Suprapubic skin (tissue), 4 donors: Measurements from ENCODE around the gene TPPP2. TPM values are rescaled to one million over a fixed set of nuclear protein-coding genes. Genes with fewer than 3 reads are reported as not detected.
"Not testable (repeated sequence)": the region's sequence is repeated elsewhere in the genome, so short reads cannot be mapped to it uniquely, and the experiment has no call there.

ENCODE experiments used
- DNase-seq, 2 donors: peaks; one replicate each; pipeline ENCODE4 v3.0.0-alpha.2; 2019; ENCODE audit warnings: low spot score in 2 of 2
- H3K27ac ChIP-seq: fragments of 200-600 bp; sonication (generic); one replicate; pipeline ENCODE4 v1.5.1; 2019
- H3K27me3 ChIP-seq: fragments of 200-600 bp; sonication (generic); one replicate; pipeline ENCODE4 v1.5.1; 2019
- H3K36me3 ChIP-seq: fragments of 200-600 bp; sonication (generic); one replicate; pipeline ENCODE4 v1.5.1; 2019
- H3K4me1 ChIP-seq: fragments of 200-600 bp; sonication (generic); one replicate; pipeline ENCODE4 v1.5.1; 2019
- H3K4me3 ChIP-seq: fragments of 200-600 bp; sonication (generic); one replicate; pipeline ENCODE4 v1.5.1; 2019; ENCODE audit warnings: mild to moderate bottlenecking
- H3K9me3 ChIP-seq: fragments of 200-600 bp; sonication (generic); one replicate; pipeline ENCODE4 v1.5.1; 2019
- EP300 ChIP-seq: sonication (generic); formaldehyde crosslinking; IDR thresholded peaks from one replicate; pipeline ENCODE4 v1.6.1; 2017; ENCODE audit warnings: antibody characterized with exemption
- POLR2A ChIP-seq, 2 donors: fragments of 450-650 bp; IDR thresholded peaks; one replicate each; pipeline ENCODE4 v1.6.1; 2017; ENCODE audit warnings: antibody characterized with exemption in 2 of 2, mild to moderate bottlenecking in 2 of 2, moderate library complexity in 2 of 2
- POLR2AphosphoS5 ChIP-seq, 3 donors: sonication (generic); formaldehyde crosslinking; IDR thresholded peaks; one replicate each; pipeline ENCODE4 v1.6.1; 2017; ENCODE audit warnings: antibody characterized with exemption in 3 of 3
- WGBS: methylation state at CpG from one replicate; pipeline ENCODE4 v1.1.5; 2018; 5-methylcytosine and 5-hydroxymethylcytosine counted together
- total RNA-seq, 4 donors: library from RNA; depleted of rRNA; stranded (reverse); fragments of >200 nt; gene quantifications; one replicate each; pipeline ENCODE4 v1.1.0, GENCODE V29; 2016
- TF ChIP-seq, protein P1 (sequence below), 2 donors: fragments of 200-600 bp in 1 of 2; fragments of 450-650 bp in 1 of 2; sonication (generic) in 1 of 2; IDR thresholded peaks; one replicate each; pipeline ENCODE4 v1.5.1; 2016 to 2019; ENCODE audit warnings: antibody characterized with exemption in 2 of 2, mild to moderate bottlenecking in 1 of 2, moderate library complexity in 1 of 2

The TPPP2 gene
- total RNA-seq, 4 donors from 2014 or later, result not detected

DNA sequence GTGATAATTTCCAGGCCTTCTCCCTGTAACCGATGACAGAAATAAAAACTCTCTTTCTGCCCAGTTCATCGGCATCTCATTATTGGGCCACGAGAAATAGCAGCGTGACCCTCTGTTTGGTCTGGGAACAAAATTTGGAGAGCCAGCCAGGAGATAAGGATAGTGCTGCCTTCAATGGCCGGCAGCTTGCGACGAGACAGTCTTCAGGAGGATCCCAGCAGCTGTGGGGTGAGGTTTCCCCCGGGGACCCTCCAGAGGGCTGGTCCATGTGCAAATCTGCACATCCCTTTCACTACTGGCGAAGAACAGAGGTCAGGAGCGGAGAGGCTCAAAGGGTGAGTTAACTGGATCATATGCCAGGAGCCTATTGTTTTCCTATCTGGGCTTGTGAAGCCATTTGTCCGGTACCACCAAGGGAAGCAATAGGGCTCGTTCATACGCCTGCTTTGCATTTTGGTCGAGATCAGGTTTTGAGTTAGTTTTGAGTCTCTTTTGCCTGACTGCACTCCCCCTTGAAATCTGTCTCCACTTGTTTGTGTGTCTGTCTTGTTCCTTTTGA, 26.1 kb upstream of the TPPP2 start:
- WGBS, result 88% methylated on average over 14 of the region's 14 CpGs
- H3K27ac ChIP-seq, result no peak overlapping the region
- H3K4me3 ChIP-seq, result no peak overlapping the region

DNA sequence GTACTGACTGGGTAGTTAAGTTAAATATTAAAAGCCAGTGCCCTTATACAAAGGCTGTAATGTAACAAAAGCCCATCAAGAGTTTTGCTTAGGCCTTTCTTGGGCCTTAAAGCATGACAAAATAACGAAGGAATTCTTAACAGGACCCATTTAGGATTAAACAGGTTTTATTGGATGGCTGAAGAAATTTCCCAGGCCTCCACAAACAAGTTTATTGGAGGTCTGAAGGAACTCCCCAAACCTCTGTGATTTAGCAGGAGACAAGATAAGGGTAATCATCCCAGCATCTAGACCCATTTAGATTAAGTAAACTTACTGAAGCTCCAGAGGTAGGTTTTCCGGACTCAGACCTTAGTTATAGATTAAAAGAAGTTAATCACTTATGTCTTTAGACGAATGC, 20.3 kb upstream of the TPPP2 start:
- not testable (repeated sequence) for H3K27me3 ChIP-seq, H3K4me3 ChIP-seq, H3K27ac ChIP-seq, H3K9me3 ChIP-seq, H3K4me1 ChIP-seq, H3K36me3 ChIP-seq, DNase-seq
- 83% methylated on average over 3 of the region's 3 CpGs for WGBS

More for the DNA sequence above, 26.1 kb upstream of the TPPP2 start:
- peaks cover 12% of the 10 kb centered on the region for H3K4me1 ChIP-seq
- no peak for TF ChIP-seq EP300
- TF ChIP-seq, protein P1, sequence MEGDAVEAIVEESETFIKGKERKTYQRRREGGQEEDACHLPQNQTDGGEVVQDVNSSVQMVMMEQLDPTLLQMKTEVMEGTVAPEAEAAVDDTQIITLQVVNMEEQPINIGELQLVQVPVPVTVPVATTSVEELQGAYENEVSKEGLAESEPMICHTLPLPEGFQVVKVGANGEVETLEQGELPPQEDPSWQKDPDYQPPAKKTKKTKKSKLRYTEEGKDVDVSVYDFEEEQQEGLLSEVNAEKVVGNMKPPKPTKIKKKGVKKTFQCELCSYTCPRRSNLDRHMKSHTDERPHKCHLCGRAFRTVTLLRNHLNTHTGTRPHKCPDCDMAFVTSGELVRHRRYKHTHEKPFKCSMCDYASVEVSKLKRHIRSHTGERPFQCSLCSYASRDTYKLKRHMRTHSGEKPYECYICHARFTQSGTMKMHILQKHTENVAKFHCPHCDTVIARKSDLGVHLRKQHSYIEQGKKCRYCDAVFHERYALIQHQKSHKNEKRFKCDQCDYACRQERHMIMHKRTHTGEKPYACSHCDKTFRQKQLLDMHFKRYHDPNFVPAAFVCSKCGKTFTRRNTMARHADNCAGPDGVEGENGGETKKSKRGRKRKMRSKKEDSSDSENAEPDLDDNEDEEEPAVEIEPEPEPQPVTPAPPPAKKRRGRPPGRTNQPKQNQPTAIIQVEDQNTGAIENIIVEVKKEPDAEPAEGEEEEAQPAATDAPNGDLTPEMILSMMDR (IDR thresholded peaks at IDR 0.05), result no peak
- TF ChIP-seq POLR2A (IDR thresholded peaks at IDR 0.05), result no peak
- TF ChIP-seq POLR2AphosphoS5 (IDR thresholded peaks at IDR 0.05), result no peak
- no peaks in the 10 kb centered on the region for H3K27me3 ChIP-seq
- DNase-seq, result no peak
- no peaks in the 10 kb centered on the region for H3K9me3 ChIP-seq
- no peaks in the 10 kb centered on the region for H3K36me3 ChIP-seq

GRCh38 chr14:21011136-21011535, 18.9 kb upstream of the TPPP2 start:
- no peak for TF ChIP-seq POLR2A (IDR thresholded peaks at IDR 0.05)
- TF ChIP-seq POLR2AphosphoS5 (IDR thresholded peaks at IDR 0.05), result no peak
- TF ChIP-seq, protein P1 (IDR thresholded peaks at IDR 0.05), result no peak
- TF ChIP-seq EP300, result no peak
- Histone ChIP-seq H3K36me3 (peaks cover 1% of the 10 kb centered on the region), H3K4me1 (peaks cover 9% of the 10 kb centered on the region), H3K27me3 (no peaks in the 10 kb centered on the region), H3K4me3 (no peak overlapping the region), H3K27ac (no peak overlapping the region), H3K9me3 (no peaks in the 10 kb centered on the region)
- DNase-seq, result peak in 1 of 2 donors; percentile 1
- 83% methylated on average over 1 of the region's 1 CpG for WGBS

GRCh38 chr14:21014761-21015190, 15.2 kb upstream of the TPPP2 start:
- DNase-seq, result peak; percentile 90 to 93
- no peak overlapping the region for H3K4me3 ChIP-seq
- H3K4me1 ChIP-seq, result peaks cover 9% of the 10 kb centered on the region
- TF ChIP-seq EP300 (no peak), POLR2AphosphoS5 (IDR thresholded peaks at IDR 0.05) (peak in 2 of 3 donors; percentile 43 to 57), POLR2A (IDR thresholded peaks at IDR 0.05) (no peak)
- TF ChIP-seq, protein P1 (IDR thresholded peaks at IDR 0.05), result peak; percentile 85 to 91
- H3K27me3 ChIP-seq, result no peaks in the 10 kb centered on the region
- H3K9me3 ChIP-seq, result no peaks in the 10 kb centered on the region
- H3K36me3 ChIP-seq, result peaks cover 29% of the 10 kb centered on the region
- WGBS, result 0% methylated on average over 4 of the region's 4 CpGs
- H3K27ac ChIP-seq, result no peak overlapping the region

- peak in 1 of 2 donors; percentile 20 for DNase-seq
Observed at GRCh38 chr14:21015312-21015711, 14.7 kb upstream of the TPPP2 start.

More at GRCh38 chr14:21015312-21015711, 14.7 kb upstream of the TPPP2 start:
- Histone ChIP-seq H3K4me3 (no peak overlapping the region), H3K36me3 (peaks cover 35% of the 10 kb centered on the region), H3K27me3 (no peaks in the 10 kb centered on the region), H3K4me1 (peaks cover 10% of the 10 kb centered on the region), H3K27ac (no peak overlapping the region), H3K9me3 (no peaks in the 10 kb centered on the region)
- TF ChIP-seq, protein P1 (IDR thresholded peaks at IDR 0.05), result no peak
- no peak for TF ChIP-seq POLR2AphosphoS5 (IDR thresholded peaks at IDR 0.05)
- TF ChIP-seq EP300, result no peak
- TF ChIP-seq POLR2A (IDR thresholded peaks at IDR 0.05), result no peak
- WGBS, result 68% methylated on average over 6 of the region's 6 CpGs
